Cardiac fibroblast (primary cell): ENCODE results near the gene CDYL.

ENCODE experiments used
- DNase-seq, 2 donors: peaks; one replicate each; pipeline versions ENCODE4 v3.0.0 to v3.0.0-alpha.2; 2010; ENCODE audit warnings: low read depth in 2 of 2
- H3K4me3 ChIP-seq, 2 donors: replicated peaks in 1 of 2; 1 replicate in 1 of 2; 2 replicates in 1 of 2; pipeline ENCODE4 v1.5.1; 2011; ENCODE audit warnings: low read depth in 2 of 2, low read length in 2 of 2, mild to moderate bottlenecking in 2 of 2, moderate library complexity in 1 of 2
- TF ChIP-seq, protein P1 (sequence below): IDR thresholded peaks from one replicate; pipeline ENCODE4 v1.5.1; 2011; ENCODE audit warnings: low read depth, mild to moderate bottlenecking, low read length, inconsistent platforms

Gene CDYL

DNA sequence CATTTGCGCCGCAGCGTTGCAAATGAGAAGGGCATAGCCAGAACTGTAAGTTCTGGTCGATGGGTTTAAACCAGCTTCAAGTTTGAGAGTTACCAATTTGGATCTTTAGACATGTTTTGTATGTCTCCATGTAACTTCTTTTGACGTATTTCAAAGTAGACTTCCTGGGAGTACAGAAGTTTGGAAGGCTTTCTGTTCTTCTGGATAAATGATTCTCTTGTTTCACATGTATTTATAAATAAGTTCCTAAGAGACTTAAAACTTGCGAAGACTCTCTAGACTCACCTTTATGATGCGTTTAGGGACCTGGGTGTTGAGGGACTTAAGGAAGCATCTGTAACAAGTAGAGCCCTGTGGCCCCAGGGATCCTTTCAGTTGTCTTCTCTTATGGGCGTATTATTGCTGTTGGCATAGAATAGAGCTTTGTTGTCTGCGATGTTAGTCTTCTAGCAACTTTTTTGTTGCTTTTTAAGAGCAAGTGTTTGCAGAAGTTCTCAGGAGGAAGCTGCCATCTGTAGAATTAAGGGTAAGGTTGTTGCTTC is 1.3 kb downstream of the CDYL start:
- DNase-seq: peak in 1 of 2 donors; percentile 52
- peak overlapping the region; percentile 61 to 67 for H3K4me3 ChIP-seq
- TF ChIP-seq, protein P1, sequence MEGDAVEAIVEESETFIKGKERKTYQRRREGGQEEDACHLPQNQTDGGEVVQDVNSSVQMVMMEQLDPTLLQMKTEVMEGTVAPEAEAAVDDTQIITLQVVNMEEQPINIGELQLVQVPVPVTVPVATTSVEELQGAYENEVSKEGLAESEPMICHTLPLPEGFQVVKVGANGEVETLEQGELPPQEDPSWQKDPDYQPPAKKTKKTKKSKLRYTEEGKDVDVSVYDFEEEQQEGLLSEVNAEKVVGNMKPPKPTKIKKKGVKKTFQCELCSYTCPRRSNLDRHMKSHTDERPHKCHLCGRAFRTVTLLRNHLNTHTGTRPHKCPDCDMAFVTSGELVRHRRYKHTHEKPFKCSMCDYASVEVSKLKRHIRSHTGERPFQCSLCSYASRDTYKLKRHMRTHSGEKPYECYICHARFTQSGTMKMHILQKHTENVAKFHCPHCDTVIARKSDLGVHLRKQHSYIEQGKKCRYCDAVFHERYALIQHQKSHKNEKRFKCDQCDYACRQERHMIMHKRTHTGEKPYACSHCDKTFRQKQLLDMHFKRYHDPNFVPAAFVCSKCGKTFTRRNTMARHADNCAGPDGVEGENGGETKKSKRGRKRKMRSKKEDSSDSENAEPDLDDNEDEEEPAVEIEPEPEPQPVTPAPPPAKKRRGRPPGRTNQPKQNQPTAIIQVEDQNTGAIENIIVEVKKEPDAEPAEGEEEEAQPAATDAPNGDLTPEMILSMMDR: no peak

DNA sequence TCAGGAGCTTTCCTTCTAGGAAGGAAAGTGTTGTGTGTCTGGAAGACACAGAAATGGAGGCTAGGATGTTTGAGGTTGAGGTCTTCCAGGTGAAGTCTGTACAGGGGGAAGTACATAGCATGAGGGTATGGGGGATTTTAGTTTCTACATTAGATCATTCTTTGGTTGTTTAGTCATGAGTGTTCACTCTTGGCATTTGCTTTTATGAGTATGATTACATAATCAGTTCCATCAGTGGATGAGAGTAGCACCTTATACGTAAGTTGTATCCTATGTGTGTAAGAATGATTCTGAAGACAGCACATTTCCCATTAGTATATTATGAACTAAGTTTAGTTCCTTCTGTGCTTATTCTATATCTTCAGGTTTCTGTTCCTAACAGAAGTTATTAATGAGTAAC is 1.9 kb downstream of the CDYL start:
- TF ChIP-seq, protein P1: no peak
- DNase-seq: peak in 1 of 2 donors; percentile 50
- peak overlapping the region in 1 of 2 donors; percentile 67 for H3K4me3 ChIP-seq

DNA sequence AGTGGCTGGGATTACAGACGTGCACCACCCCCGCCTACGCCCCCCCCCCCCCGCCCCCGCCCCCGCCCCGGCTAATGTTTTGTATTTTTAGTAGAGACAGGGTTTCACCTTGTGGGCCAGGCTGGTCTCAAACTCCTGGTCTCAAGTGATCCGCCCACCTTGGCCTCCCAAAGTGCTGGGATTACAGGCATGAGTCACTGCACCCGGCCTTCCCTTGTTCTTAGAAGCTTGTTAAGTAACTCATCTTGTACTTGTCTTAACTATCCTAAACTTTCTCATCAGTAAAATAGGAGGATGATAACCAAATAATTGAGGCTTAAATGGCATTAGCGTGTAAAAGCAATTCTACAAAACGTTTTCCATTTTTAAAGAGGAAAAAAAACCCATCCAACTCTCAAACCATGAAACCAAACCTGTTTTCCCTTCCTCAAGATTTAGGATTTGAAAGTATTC is 4.2 kb downstream of the CDYL start:
- no peak overlapping the region for H3K4me3 ChIP-seq
- TF ChIP-seq, protein P1: no peak
- DNase-seq: peak; percentile 45 to 66

DNA sequence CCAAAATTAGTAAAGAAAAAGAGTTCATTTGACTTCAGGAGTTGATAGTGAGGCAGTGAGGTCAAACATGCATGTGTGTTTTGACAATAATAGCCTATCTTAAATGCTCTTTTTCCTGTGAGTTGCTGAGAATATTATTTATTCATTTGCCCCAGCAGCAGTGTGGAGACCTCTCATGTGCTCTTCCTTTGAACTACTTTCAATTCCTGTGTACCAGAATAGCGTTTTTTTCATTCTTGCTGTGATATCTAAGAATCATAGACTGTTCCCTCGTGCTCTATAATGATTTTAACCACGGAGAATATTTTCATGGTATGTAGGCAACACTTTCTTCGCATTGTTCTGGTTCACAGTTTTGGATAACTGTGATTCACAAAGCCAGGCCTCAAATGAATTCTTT is 5.2 kb downstream of the CDYL start:
- TF ChIP-seq, protein P1: no peak
- no peak overlapping the region for H3K4me3 ChIP-seq
- DNase-seq: no peak

DNA sequence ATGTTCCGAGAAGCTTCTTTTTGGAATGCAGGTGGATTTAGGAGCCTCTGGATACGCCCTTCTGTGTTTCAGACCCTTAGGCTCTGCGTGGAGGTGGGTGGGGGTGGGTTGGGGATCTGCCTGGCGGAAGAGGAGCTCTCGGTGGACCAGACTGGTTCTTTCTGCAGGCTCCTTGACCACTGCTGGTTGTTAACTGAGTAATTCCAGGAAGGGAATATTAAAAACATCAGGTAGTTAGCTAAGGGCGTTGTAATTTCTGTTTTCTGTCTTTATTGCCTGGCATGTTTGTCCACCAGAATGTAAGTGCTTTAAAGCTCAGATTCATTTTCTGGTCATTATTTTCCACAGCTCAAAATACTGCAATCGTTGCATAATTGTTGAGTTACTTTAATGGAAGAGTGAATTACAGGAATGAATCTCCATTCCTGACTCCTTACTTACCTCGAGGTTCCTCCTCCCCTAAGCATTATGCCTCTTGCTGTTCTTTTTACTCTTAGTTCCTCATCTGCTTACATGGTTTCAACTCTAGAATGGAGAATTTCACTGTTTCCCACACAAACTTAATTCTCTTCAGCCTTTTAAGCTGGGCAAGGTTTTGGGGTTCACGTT is 5.9 kb downstream of the CDYL start:
- H3K4me3 ChIP-seq: no peak overlapping the region
- TF ChIP-seq, protein P1: no peak
- DNase-seq: no peak

DNA sequence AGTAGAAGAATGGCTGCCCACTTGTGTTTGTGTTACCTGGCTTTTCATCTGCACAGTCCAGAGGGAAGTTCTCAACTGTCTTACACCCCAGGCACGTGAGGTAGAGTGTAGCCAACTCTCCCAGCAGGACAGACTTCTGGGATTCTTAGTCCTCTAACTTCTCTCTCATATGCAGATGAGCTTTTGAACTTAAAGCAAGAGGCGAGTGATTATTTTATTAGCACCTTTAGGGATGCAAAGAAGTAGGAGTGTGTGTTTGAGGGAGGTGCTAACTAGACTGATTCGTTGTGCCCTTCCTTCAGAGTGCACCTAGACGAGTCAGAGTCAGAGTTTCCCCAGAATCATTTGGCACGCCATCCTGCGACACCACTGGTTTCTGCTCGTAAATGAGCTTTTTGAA is 10.8 kb downstream of the CDYL start:
- no peak overlapping the region for H3K4me3 ChIP-seq
- DNase-seq: no peak
- TF ChIP-seq, protein P1: no peak
